ENCODE measurements around the gene MDH1.

GRCh38 chr2:63587814-63588384 is 864 bp upstream of the MDH1 start:
- no peak for TF ChIP-seq EP300 (IDR thresholded peaks at IDR 0.05)
- TF ChIP-seq, protein P1, sequence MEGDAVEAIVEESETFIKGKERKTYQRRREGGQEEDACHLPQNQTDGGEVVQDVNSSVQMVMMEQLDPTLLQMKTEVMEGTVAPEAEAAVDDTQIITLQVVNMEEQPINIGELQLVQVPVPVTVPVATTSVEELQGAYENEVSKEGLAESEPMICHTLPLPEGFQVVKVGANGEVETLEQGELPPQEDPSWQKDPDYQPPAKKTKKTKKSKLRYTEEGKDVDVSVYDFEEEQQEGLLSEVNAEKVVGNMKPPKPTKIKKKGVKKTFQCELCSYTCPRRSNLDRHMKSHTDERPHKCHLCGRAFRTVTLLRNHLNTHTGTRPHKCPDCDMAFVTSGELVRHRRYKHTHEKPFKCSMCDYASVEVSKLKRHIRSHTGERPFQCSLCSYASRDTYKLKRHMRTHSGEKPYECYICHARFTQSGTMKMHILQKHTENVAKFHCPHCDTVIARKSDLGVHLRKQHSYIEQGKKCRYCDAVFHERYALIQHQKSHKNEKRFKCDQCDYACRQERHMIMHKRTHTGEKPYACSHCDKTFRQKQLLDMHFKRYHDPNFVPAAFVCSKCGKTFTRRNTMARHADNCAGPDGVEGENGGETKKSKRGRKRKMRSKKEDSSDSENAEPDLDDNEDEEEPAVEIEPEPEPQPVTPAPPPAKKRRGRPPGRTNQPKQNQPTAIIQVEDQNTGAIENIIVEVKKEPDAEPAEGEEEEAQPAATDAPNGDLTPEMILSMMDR (IDR thresholded peaks at IDR 0.05): no peak
